Colonic mucosa (tissue), 4 donors: ENCODE data around the gene UBE2D2. TPM values are rescaled to one million over a fixed set of nuclear protein-coding genes. Genes with fewer than 3 reads are reported as not detected.

Experiments used
- DNase-seq: peaks from one replicate; pipeline ENCODE4 v3.0.0-alpha.2; 2020
- H3K27ac ChIP-seq: fragments of 200-600 bp; one replicate; pipeline ENCODE4 v1.8.0; 2021
- H3K27me3 ChIP-seq: fragments of 200-600 bp; one replicate; pipeline ENCODE4 v1.8.0; 2021
- H3K36me3 ChIP-seq: fragments of 200-600 bp; one replicate; pipeline ENCODE4 v1.8.0; 2021
- H3K4me1 ChIP-seq: fragments of 200-600 bp; one replicate; pipeline ENCODE4 v1.8.0; 2021; ENCODE audit warnings: mild to moderate bottlenecking
- H3K4me3 ChIP-seq: fragments of 200-600 bp; one replicate; pipeline ENCODE4 v1.8.0; 2021
- H3K9ac ChIP-seq, 2 donors: one replicate each; pipeline ENCODE4 v1.7.0; 2013; ENCODE audit warnings: control low read depth in 2 of 2, low read depth in 2 of 2, low read length in 2 of 2
- H3K9me3 ChIP-seq: fragments of 200-600 bp; one replicate; pipeline ENCODE4 v1.8.0; 2021
- CTCF ChIP-seq: fragments of 200-600 bp; IDR thresholded peaks from one replicate; pipeline ENCODE4 v1.8.0; 2022; ENCODE audit warnings: antibody characterized with exemption, mild to moderate bottlenecking
- intact Hi-C: fragments of 100-400 bp; cut with DNase I; formaldehyde crosslinking; loops from one replicate; pipeline ENCODE4 v1.14.1; 2022
- total RNA-seq, 2 donors: library from RNA; stranded (reverse); fragmentation: NEBNext Ultra II Directional in 1 of 2; extraction: Animal tissue kit (Norgen Biotek cat#: 25700) in 1 of 2; gene quantifications; one replicate each; pipeline ENCODE4 v1.2.1, GENCODE V29; 2021
- donor health status: healthy.
- donor health status: DM: no; HTN: no; CAD: no.
- donor health status: DM: no; HTN: no; CAD: no.

The UBE2D2 gene
- total RNA-seq, 2 donors from 2014 or later, result 146 to 155 TPM

GRCh38 chr5:139650031-139650688 lies 89.0 kb downstream of the UBE2D2 start:
- Histone ChIP-seq H3K27ac (peak overlapping the region; percentile 72), H3K4me3 (peak overlapping the region; percentile 84), H3K36me3 (no peaks in the 10 kb centered on the region), H3K9ac (peak overlapping the region; percentile 85), H3K4me1 (peaks cover 21% of the 10 kb centered on the region), H3K27me3 (no peaks in the 10 kb centered on the region), H3K9me3 (no peaks in the 10 kb centered on the region)
- intact Hi-C loops, result no loop called here
- TF ChIP-seq CTCF, result peak; percentile 13
- DNase-seq, result peak; percentile 64

GRCh38 chr5:139650689-139651042 lies 89.5 kb downstream of the UBE2D2 start:
- H3K9me3 ChIP-seq, result no peaks in the 10 kb centered on the region
- H3K9ac ChIP-seq, result peak overlapping the region; percentile 85
- H3K36me3 ChIP-seq, result no peaks in the 10 kb centered on the region
- TF ChIP-seq CTCF, result no peak
- intact Hi-C loops, result no loop called here
- H3K27me3 ChIP-seq, result no peaks in the 10 kb centered on the region
- peaks cover 24% of the 10 kb centered on the region for H3K4me1 ChIP-seq
- H3K27ac ChIP-seq, result peak overlapping the region; percentile 72
- H3K4me3 ChIP-seq, result peak overlapping the region; percentile 84
- no peak for DNase-seq

GRCh38 chr5:139651043-139651834 lies 90.1 kb downstream of the UBE2D2 start:
- Histone ChIP-seq H3K27me3 (no peaks in the 10 kb centered on the region), H3K9ac (peak overlapping the region; percentile 85), H3K4me1 (peaks cover 29% of the 10 kb centered on the region), H3K4me3 (peak overlapping the region; percentile 84), H3K9me3 (no peaks in the 10 kb centered on the region), H3K36me3 (no peaks in the 10 kb centered on the region), H3K27ac (peak overlapping the region; percentile 72)
- no peak for TF ChIP-seq CTCF
- intact Hi-C loops, result no loop called here
- DNase-seq, result peak; percentile 74

- peak; percentile 88 for DNase-seq
- Histone ChIP-seq H3K27ac (peak overlapping the region; percentile 72), H3K9me3 (no peaks in the 10 kb centered on the region), H3K4me3 (no peak overlapping the region), H3K9ac (peak overlapping the region in 1 of 2 donors; percentile 28), H3K36me3 (no peaks in the 10 kb centered on the region), H3K4me1 (peaks cover 29% of the 10 kb centered on the region), H3K27me3 (no peaks in the 10 kb centered on the region)
- TF ChIP-seq CTCF, result no peak
- intact Hi-C loops, result no loop called here
These were observed 91.0 kb downstream of the UBE2D2 start for GRCh38 chr5:139651853-139652787.

- intact Hi-C loops, result no loop called here
- DNase-seq, result no peak
- peak overlapping the region; percentile 41 for H3K27ac ChIP-seq
- no peaks in the 10 kb centered on the region for H3K27me3 ChIP-seq
- no peaks in the 10 kb centered on the region for H3K36me3 ChIP-seq
- no peak overlapping the region for H3K4me3 ChIP-seq
- H3K9me3 ChIP-seq, result no peaks in the 10 kb centered on the region
- H3K4me1 ChIP-seq, result peaks cover 23% of the 10 kb centered on the region
- peak overlapping the region in 1 of 2 donors; percentile 27 for H3K9ac ChIP-seq
- TF ChIP-seq CTCF, result no peak
These were observed 91.7 kb downstream of the UBE2D2 start for GRCh38 chr5:139652788-139653241.
